ENCODE data around the gene SLC49A3. TPM values are rescaled to one million over a fixed set of nuclear protein-coding genes. Genes with fewer than 3 reads are reported as not detected.

SLC49A3 gene
- total RNA-seq, 2 donors from 2014 or later, result 15.1 to 16.4 TPM

DNA sequence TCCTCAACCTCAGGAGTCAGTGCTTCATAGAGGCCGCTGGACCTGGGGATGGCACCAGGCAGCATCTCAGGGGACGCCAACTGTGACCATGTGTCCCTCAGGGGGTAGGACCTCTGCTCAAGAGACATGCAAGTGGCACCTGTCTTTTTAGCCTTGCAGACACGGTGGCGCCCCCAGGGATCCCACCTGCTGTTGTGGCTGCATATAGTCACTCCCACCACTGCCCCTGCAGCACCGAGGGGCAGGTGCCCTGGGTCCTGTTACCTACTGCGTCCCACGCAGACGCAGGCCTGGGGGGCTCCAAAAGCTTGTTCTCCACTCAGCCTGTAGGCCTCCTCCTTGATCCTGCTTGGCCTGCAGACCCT is 12.1 kb downstream of the SLC49A3 start:
- Mint-ChIP-seq H3K36me3 (ENCODE audit: low read depth) (peaks cover 15% of the 10 kb centered on the region), H3K9me3 (no peaks in the 10 kb centered on the region), H3K27ac (no peak overlapping the region), H3K4me1 (peaks cover 10% of the 10 kb centered on the region), H3K4me3 (no peak overlapping the region), H3K27me3 (ENCODE audit: insufficient read depth) (peaks cover 2% of the 10 kb centered on the region)
- H3K27ac ChIP-seq (ENCODE audit: low read depth, low read length), result no peak overlapping the region
- peaks cover 8% of the 10 kb centered on the region for H3K36me3 ChIP-seq (ENCODE audit: control insufficient read depth, insufficient read depth, low read length)
- no peak for TF ChIP-seq CTCF (conservative IDR thresholded peaks at IDR 0.05)
- DNase-seq, result no peak
- H3K27me3 ChIP-seq (ENCODE audit: control insufficient read depth, insufficient read depth, low read length, poor library complexity, severe bottlenecking), result no peaks in the 10 kb centered on the region
- no peak overlapping the region for H3K4me3 ChIP-seq (ENCODE audit: low read length)
- H3K9me3 ChIP-seq (ENCODE audit: control insufficient read depth, low read length), result no peaks in the 10 kb centered on the region
- no peaks in the 10 kb centered on the region for H3K4me1 ChIP-seq (ENCODE audit: control insufficient read depth, insufficient read depth, low read length)
- H3K9ac ChIP-seq (ENCODE audit: extremely low read depth, low read length, poor library complexity, severe bottlenecking), result no peak overlapping the region
- 91 to 94% methylated on average over 4 to 8 of the region's 8 CpGs for WGBS, 2 experiments (ENCODE audit: insufficient coverage in 1 of 2, insufficient read length in 1 of 2)

DNA sequence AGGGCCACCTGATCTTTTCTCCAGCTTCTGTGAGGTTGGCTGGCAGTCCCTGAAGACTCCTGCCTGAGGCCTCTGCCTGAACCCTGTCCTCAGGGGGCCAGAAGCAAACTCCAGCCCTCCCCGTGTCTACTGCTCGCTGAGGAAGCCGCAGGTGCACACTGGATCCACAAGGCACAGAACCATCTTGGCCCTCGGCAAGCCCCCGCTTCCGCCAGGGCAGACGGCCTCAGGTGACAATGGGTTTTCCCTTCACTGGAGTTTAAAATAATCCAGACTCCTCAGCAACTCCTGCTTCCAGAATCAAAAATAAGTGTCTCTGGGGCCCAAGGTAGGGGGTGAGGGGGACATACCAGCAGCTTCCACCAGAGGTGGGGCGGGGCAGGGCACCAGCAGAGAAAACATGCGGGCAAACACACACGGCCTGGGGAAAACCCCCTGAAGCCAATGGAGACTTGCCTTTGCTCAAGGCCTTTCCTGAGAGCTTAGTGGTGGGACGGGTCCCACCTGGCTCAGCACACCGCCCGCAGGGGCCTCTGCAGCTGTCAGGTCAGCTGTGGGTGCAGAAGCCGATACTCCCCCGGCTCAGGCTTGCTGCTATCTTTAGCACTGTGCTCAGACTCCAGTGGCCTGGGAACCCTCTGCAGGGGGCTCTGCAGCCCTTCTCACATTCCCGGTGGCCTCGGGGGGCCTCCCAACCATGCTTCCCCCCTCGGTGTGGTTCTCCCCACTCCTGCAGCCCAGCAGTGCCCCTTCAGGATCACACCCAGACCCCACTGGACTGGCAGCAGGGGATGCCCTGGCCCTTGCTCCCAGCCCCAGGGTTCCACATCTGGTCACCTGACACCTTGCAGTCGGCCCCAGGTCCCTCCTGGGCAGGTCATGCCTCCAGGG is 12.7 kb downstream of the SLC49A3 start:
- H3K9me3 Mint-ChIP-seq, result no peaks in the 10 kb centered on the region
- 93 to 100% methylated on average over 1 to 19 of the region's 19 CpGs for WGBS, 2 experiments (ENCODE audit: insufficient coverage in 1 of 2, insufficient read length in 1 of 2)
- H3K27me3 Mint-ChIP-seq (ENCODE audit: insufficient read depth), result peaks cover 2% of the 10 kb centered on the region

More for the DNA sequence above, 12.7 kb downstream of the SLC49A3 start:
- Histone ChIP-seq H3K27me3 (ENCODE audit: control insufficient read depth, insufficient read depth, low read length, poor library complexity, severe bottlenecking) (no peaks in the 10 kb centered on the region), H3K27ac (ENCODE audit: low read depth, low read length) (no peak overlapping the region), H3K9ac (ENCODE audit: extremely low read depth, low read length, poor library complexity, severe bottlenecking) (no peak overlapping the region), H3K36me3 (ENCODE audit: control insufficient read depth, insufficient read depth, low read length) (peaks cover 14% of the 10 kb centered on the region), H3K9me3 (ENCODE audit: control insufficient read depth, low read length) (no peaks in the 10 kb centered on the region), H3K4me3 (ENCODE audit: low read length) (no peak overlapping the region), H3K4me1 (ENCODE audit: control insufficient read depth, insufficient read depth, low read length) (no peaks in the 10 kb centered on the region)
- no peak for DNase-seq
- Mint-ChIP-seq H3K4me1 (peaks cover 10% of the 10 kb centered on the region), H3K36me3 (ENCODE audit: low read depth) (peaks cover 20% of the 10 kb centered on the region), H3K27ac (peak overlapping the region; percentile 35), H3K4me3 (peak overlapping the region; percentile 85)
- TF ChIP-seq CTCF (conservative IDR thresholded peaks at IDR 0.05), result no peak
